ENCODE data around the gene TSKU.

Gene TSKU

DNA sequence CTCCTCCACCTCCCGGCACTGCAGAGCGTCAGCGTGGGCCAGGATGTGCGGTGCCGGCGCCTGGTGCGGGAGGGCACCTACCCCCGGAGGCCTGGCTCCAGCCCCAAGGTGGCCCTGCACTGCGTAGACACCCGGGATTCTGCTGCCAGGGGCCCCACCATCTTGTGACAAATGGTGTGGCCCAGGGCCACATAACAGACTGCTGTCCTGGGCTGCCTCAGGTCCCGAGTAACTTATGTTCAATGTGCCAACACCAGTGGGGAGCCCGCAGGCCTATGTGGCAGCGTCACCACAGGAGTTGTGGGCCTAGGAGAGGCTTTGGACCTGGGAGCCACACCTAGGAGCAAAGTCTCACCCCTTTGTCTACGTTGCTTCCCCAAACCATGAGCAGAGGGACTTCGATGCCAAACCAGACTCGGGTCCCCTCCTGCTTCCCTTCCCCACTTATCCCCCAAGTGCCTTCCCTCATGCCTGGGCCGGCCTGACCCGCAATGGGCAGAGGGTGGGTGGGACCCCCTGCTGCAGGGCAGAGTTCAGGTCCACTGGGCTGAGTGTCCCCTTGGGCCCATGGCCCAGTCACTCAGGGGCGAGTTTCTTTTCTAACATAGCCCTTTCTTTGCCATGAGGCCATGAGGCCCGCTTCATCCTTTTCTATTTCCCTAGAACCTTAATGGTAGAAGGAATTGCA lies 13.5 kb downstream of the TSKU start:
- Mint-ChIP-seq H3K4me1 (ENCODE audit: low read depth) (peaks cover 5% of the 10 kb centered on the region), H3K27ac (no peak overlapping the region), H3K4me3 (no peak overlapping the region), H3K27me3 (peaks cover 11% of the 10 kb centered on the region), H3K36me3 (ENCODE audit: low read depth) (no peaks in the 10 kb centered on the region), H3K9me3 (no peaks in the 10 kb centered on the region)

DNA sequence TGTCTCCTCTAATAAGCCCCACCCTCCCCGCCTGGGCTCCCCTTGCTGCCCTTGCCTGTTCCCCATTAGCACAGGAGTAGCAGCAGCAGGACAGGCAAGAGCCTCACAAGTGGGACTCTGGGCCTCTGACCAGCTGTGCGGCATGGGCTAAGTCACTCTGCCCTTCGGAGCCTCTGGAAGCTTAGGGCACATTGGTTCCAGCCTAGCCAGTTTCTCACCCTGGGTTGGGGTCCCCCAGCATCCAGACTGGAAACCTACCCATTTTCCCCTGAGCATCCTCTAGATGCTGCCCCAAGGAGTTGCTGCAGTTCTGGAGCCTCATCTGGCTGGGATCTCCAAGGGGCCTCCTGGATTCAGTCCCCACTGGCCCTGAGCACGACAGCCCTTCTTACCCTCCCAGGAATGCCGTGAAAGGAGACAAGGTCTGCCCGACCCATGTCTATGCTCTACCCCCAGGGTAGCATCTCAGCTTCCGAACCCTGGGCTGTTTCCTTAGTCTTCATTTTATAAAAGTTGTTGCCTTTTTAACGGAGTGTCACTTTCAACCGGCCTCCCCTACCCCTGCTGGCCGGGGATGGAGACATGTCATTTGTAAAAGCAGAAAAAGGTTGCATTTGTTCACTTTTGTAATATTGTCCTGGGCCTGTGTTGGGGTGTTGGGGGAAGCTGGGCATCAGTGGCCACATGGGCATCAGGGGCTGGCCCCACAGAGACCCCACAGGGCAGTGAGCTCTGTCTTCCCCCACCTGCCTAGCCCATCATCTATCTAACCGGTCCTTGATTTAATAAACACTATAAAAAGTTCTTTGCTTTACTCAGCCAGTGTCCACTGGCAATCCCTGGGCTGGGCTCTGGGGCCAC lies 14.4 kb downstream of the TSKU start:
- Mint-ChIP-seq H3K27ac (no peak overlapping the region), H3K36me3 (ENCODE audit: low read depth) (no peaks in the 10 kb centered on the region), H3K27me3 (peaks cover 19% of the 10 kb centered on the region), H3K4me1 (ENCODE audit: low read depth) (peaks cover 5% of the 10 kb centered on the region), H3K9me3 (no peaks in the 10 kb centered on the region), H3K4me3 (no peak overlapping the region)

DNA sequence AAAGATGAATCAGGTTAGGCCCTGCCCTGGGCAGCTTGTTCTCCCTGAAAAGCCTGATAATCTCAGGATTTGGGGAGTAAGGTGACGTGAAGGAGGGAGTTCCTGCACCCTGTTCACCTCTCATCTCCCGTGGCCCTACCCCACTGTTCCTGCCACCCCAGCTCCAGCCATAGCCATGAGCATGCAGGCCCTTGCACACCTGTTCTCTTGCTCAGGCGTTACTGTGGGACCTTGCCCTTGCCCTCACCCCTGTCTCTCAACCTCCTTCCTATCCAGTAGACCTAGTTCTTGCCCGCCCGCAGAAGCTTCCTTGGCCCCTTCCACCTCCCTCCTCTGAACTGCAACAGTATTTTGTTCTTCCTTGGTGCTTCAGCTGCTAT lies 15.0 kb downstream of the TSKU start:
- Mint-ChIP-seq H3K27me3 (peaks cover 22% of the 10 kb centered on the region), H3K27ac (no peak overlapping the region), H3K36me3 (ENCODE audit: low read depth) (no peaks in the 10 kb centered on the region), H3K4me1 (ENCODE audit: low read depth) (peaks cover 6% of the 10 kb centered on the region), H3K9me3 (no peaks in the 10 kb centered on the region), H3K4me3 (no peak overlapping the region)

DNA sequence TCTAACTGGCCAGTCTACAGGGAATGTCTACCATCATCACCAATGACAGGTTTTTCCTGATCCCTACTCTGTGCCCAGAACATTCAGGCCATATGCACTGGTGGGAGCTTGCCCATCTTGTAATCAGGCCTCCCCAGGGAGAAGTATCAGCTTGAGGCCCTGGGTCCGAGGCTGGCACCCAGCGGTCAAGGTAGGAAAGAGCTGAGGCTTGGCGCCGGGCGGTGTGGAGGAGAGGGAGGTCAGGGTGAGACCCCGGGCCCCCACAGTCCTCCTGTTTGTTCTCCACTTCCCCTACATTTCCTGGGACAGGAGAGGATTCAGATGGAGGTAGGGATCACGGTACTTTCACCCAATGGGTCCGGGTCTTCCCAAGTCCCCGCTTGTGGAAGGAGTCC lies 15.5 kb downstream of the TSKU start:
- peak overlapping the region; percentile 26 for H3K4me3 Mint-ChIP-seq
- no peak overlapping the region for H3K27ac Mint-ChIP-seq
- H3K9me3 Mint-ChIP-seq: no peaks in the 10 kb centered on the region
- H3K4me1 Mint-ChIP-seq (ENCODE audit: low read depth): peaks cover 11% of the 10 kb centered on the region
- no peaks in the 10 kb centered on the region for H3K36me3 Mint-ChIP-seq (ENCODE audit: low read depth)
- H3K27me3 Mint-ChIP-seq: peaks cover 24% of the 10 kb centered on the region

GRCh38 chr11:76799066-76799804 lies 16.1 kb downstream of the TSKU start:
- H3K4me3 Mint-ChIP-seq: peak overlapping the region; percentile 37
- H3K9me3 Mint-ChIP-seq: no peaks in the 10 kb centered on the region
- H3K4me1 Mint-ChIP-seq (ENCODE audit: low read depth): peaks cover 16% of the 10 kb centered on the region
- H3K27me3 Mint-ChIP-seq: peaks cover 28% of the 10 kb centered on the region
- no peak overlapping the region for H3K27ac Mint-ChIP-seq
- no peaks in the 10 kb centered on the region for H3K36me3 Mint-ChIP-seq (ENCODE audit: low read depth)

- peaks cover 28% of the 10 kb centered on the region for H3K4me1 Mint-ChIP-seq (ENCODE audit: low read depth)
- H3K27me3 Mint-ChIP-seq: peaks cover 33% of the 10 kb centered on the region
- H3K27ac Mint-ChIP-seq: no peak overlapping the region
- H3K36me3 Mint-ChIP-seq (ENCODE audit: low read depth): no peaks in the 10 kb centered on the region
- H3K9me3 Mint-ChIP-seq: no peaks in the 10 kb centered on the region
- H3K4me3 Mint-ChIP-seq: no peak overlapping the region
Measured at GRCh38 chr11:76800466-76801200, 17.5 kb downstream of the TSKU start.

GRCh38 chr11:76801225-76801624 lies 18.1 kb downstream of the TSKU start:
- H3K27me3 Mint-ChIP-seq: peaks cover 39% of the 10 kb centered on the region
- no peaks in the 10 kb centered on the region for H3K9me3 Mint-ChIP-seq
- no peaks in the 10 kb centered on the region for H3K36me3 Mint-ChIP-seq (ENCODE audit: low read depth)
- no peak overlapping the region for H3K27ac Mint-ChIP-seq
- peaks cover 30% of the 10 kb centered on the region for H3K4me1 Mint-ChIP-seq (ENCODE audit: low read depth)
- no peak overlapping the region for H3K4me3 Mint-ChIP-seq

- peaks cover 44% of the 10 kb centered on the region for H3K27me3 Mint-ChIP-seq
- no peak overlapping the region for H3K4me3 Mint-ChIP-seq
- H3K27ac Mint-ChIP-seq: no peak overlapping the region
- H3K4me1 Mint-ChIP-seq (ENCODE audit: low read depth): peaks cover 30% of the 10 kb centered on the region
- H3K9me3 Mint-ChIP-seq: no peaks in the 10 kb centered on the region
- H3K36me3 Mint-ChIP-seq (ENCODE audit: low read depth): no peaks in the 10 kb centered on the region
Measured at GRCh38 chr11:76801736-76802135, 18.6 kb downstream of the TSKU start.

DNA sequence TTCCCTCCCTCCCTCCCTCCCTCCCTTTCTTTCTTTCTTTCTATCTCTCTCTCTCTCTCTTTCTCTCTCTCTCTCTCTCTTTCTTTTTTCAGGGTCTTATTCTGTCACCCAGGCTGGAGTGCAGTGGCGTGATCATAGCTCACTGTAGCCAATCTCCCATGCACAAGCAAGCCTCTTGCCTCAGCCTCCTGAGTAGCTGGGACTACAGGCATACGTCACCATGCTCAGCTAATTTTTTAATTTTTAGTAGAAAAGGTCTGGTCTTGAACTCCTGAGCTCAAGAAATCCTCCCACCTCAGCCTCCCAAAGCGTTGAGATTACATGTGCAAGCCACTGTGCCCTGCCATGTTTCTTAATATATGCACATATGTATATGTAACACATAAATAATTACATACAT lies 19.0 kb downstream of the TSKU start:
- Mint-ChIP-seq H3K36me3 (ENCODE audit: low read depth) (no peaks in the 10 kb centered on the region), H3K4me1 (ENCODE audit: low read depth) (peaks cover 30% of the 10 kb centered on the region), H3K27me3 (peaks cover 44% of the 10 kb centered on the region), H3K9me3 (no peaks in the 10 kb centered on the region), H3K27ac (no peak overlapping the region), H3K4me3 (no peak overlapping the region)

GRCh38 chr11:76802621-76803020 lies 19.5 kb downstream of the TSKU start:
- H3K9me3 Mint-ChIP-seq: no peaks in the 10 kb centered on the region
- H3K36me3 Mint-ChIP-seq (ENCODE audit: low read depth): no peaks in the 10 kb centered on the region
- peaks cover 44% of the 10 kb centered on the region for H3K27me3 Mint-ChIP-seq
- H3K4me3 Mint-ChIP-seq: no peak overlapping the region
- H3K27ac Mint-ChIP-seq: no peak overlapping the region
- H3K4me1 Mint-ChIP-seq (ENCODE audit: low read depth): peaks cover 30% of the 10 kb centered on the region

DNA sequence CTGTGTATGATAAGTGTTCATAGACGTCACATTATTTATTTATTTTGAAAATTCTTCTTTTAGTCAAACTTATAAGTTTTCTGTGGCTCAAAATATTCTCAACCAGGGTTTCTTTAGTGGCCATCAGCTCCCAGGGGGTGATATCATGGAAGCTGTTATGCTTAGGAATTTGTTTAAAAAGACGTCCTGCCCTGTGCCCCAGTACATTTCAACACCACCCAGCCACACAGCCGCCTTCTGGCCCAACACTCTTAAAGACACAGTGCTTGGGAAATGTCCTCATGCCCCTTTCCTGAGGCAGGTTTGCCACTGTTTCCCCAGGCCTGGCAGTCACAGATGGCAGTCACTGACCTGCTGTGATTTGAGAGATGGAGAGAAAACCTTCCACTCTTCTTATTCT lies 19.9 kb downstream of the TSKU start:
- Mint-ChIP-seq H3K27ac (no peak overlapping the region), H3K4me3 (no peak overlapping the region), H3K4me1 (ENCODE audit: low read depth) (peaks cover 30% of the 10 kb centered on the region), H3K36me3 (ENCODE audit: low read depth) (no peaks in the 10 kb centered on the region), H3K27me3 (peaks cover 46% of the 10 kb centered on the region), H3K9me3 (no peaks in the 10 kb centered on the region)

- Mint-ChIP-seq H3K4me1 (ENCODE audit: low read depth) (peaks cover 30% of the 10 kb centered on the region), H3K27me3 (peaks cover 53% of the 10 kb centered on the region), H3K36me3 (ENCODE audit: low read depth) (no peaks in the 10 kb centered on the region), H3K4me3 (peak overlapping the region; percentile 27), H3K9me3 (no peaks in the 10 kb centered on the region), H3K27ac (peak overlapping the region; percentile 10)
Measured at GRCh38 chr11:76803811-76804600, 20.9 kb downstream of the TSKU start.

DNA sequence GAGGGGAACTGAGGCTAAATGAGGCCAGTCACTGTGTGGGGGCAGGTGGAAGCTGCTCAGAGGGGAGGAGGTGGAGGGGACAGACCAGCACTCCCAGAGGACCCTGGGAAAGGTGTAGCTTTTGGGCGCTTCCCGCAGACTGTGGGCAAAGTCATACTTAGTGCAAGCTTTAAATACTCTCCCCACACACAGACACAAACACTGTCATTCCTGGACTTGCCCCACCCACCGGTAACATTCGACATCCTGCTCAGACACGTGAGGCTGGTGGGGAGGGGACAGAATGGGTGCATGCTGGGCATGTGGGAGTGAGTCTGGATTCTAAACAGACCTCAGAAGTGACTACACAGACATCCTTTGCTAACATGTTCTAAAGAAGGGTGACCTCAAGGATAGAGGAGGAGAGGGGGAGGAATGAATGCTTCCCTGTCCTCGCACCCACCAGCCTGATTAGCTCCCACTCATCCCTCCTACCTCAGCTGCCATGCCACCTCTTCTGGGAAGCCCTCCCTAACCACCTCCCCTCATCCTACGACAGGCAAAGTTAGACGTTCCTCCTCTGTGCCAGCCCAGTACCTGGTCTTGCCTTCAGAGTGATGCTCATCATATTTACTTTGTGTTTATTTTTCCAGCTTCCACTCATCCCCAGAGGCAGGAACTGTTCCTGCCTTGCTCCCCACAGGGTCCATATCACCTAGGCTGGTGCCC lies 22.2 kb downstream of the TSKU start:
- peak overlapping the region; percentile 13 for H3K27ac Mint-ChIP-seq
- peaks cover 26% of the 10 kb centered on the region for H3K4me1 Mint-ChIP-seq (ENCODE audit: low read depth)
- H3K27me3 Mint-ChIP-seq: peaks cover 52% of the 10 kb centered on the region
- no peak overlapping the region for H3K4me3 Mint-ChIP-seq
- no peaks in the 10 kb centered on the region for H3K36me3 Mint-ChIP-seq (ENCODE audit: low read depth)
- no peaks in the 10 kb centered on the region for H3K9me3 Mint-ChIP-seq
